Activated CD8-positive, alpha-beta memory T cell treated with anti-CD3 and anti-CD28 coated beads, Interleukin-2, amount 50 U/mL, for 24 hours (primary cell): Measurements from ENCODE around the gene CDH1.

ENCODE experiments used
- DNase-seq: peaks from one replicate; pipeline ENCODE4 v3.0.0-alpha.2; 2020; ENCODE audit errors: extremely low read depth

The CDH1 gene

GRCh38 chr16:68850481-68850880, 113.4 kb downstream of the CDH1 start:
- DNase-seq, result no peak

GRCh38 chr16:68851601-68852000, 114.5 kb downstream of the CDH1 start:
- DNase-seq, result no peak

GRCh38 chr16:68857479-68857878, 120.4 kb downstream of the CDH1 start:
- DNase-seq, result no peak

DNA sequence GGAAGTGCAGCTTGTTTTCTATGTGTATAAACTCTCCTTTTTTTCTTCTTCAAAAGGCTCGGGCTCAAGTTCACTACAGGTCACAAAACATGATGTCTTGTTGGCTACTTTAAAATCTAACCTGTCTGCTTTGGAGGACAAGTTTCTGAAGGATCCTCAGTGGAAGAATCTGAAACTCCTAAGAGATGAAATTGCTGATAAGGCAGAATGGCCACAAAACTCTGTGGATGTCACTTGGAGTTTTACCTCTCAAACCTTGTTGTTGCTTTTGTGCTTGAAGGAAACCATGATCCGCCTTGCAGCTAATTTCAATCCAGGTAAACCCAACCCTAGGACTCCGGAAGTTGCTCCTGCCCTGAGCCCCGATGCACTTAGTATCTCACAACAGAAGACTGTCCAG, 122.7 kb downstream of the CDH1 start:
- no peak for DNase-seq

DNA sequence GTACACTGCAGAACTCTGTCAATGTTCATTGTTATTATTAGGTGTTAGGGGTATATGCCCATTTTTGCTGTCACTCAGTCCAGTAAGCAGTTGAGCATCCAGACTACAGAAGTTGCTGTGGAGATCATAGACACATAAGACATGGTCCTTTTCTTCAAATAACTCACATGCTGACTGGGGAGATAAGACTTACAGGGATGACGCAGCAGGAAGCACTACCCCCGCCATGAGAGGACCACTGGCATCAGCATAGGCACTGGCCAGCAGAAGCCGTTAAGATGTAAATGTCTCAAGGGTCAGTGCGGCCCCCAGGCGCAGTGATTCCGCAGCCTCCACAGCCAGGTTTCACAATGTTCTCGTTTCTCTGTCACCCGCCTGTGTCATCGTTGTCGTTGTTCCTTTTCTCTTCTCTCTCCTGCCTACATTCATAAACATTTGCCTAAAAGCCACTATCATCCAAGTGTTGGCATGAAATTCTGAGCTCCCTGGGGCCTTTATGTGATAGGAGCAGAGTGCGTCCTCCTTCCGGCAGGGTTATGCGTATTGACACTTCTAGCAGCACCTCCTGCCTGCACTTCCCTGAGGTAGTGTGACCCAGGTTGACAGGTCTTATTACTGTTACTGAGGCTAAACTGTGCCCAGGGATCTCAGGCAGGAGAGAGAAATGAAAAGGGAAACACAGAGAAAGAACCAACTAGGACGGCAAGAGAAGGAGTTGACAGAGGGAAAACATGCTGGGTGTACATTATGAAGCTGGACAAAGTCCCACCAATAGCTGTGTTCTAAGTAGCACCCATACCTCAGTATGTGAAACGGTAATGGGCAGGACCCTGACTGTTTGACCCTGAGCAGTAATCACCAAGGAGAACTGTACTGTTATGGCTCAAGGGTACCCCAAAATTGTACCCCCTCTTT, 124.1 kb downstream of the CDH1 start:
- no peak for DNase-seq

GRCh38 chr16:68866933-68867332, 129.8 kb downstream of the CDH1 start:
- DNase-seq, result no peak

DNA sequence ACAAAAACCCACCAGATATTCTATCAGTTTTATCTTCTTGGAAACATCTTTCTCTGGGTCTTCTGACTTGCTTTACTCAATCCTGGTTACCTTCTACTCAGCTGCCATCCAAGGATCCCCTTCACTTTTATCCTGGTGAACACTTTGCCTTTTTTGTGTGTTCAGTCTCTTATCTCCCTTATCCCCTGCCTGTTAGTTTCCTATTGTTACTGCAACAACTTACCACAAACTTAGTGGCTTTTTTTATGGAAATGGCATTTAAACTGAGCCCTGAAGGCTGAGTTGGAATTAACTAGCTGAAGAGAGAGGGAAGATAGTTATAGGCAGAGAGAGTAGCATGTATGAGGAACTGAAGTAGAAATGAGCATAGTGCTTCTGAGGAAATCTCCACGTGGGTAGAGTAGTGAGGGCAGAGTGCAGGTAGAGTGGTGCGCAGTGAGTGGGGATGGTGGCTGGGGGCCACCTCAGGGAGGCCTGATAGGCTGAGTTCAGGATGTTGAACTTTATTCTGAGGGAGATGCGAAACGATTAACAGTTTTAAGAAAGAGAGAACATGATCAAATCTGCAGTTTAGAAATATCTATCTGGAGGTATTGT, 132.5 kb downstream of the CDH1 start:
- DNase-seq, result no peak

DNA sequence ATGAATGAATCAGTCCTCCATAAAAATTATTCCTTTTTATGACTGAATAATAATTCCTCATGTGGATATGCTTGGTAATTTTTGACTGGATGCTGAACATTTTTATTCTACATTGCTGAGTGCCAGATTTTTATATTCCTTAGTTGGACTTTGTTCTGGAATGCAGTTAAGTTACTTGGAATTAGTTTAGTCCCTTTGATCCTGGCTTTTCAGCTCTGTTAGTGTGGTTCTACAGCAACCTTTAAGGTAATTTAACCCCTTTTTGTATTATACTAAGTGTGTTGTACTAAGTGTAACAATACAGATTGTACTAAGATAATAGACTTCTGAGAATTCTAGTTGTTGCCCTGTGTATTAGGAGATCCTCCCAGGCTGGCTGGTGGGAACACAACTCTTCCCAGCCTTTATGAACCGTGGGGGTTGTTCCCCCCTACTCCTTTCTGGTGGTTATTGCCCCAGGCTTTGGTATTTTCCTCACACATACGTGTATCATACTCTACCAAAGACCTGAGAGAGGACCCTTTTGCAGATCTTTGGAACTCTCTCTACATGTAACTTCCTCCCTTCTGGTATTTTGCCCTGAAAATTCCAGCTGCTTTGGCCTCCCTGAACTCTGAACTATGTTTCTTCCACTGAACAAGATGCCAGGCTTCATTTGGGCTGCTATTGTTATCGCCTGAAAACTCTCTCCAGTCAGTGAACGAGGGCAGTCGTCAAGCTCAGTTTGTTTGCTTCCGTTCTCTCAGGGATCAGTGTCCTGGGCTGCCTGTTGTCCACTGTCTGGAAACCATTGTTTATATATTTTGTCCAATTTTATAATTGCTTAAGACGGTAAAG, 136.8 kb downstream of the CDH1 start:
- DNase-seq, result no peak

- DNase-seq, result no peak
These were observed 138.8 kb downstream of the CDH1 start for GRCh38 chr16:68875871-68876270.

- DNase-seq, result no peak
These were observed 146.6 kb downstream of the CDH1 start for GRCh38 chr16:68883685-68884084.

- DNase-seq, result no peak
These were observed 147.3 kb downstream of the CDH1 start for GRCh38 chr16:68884401-68884800.
